ENCODE data around the gene KIAA0040.

Gene KIAA0040

DNA sequence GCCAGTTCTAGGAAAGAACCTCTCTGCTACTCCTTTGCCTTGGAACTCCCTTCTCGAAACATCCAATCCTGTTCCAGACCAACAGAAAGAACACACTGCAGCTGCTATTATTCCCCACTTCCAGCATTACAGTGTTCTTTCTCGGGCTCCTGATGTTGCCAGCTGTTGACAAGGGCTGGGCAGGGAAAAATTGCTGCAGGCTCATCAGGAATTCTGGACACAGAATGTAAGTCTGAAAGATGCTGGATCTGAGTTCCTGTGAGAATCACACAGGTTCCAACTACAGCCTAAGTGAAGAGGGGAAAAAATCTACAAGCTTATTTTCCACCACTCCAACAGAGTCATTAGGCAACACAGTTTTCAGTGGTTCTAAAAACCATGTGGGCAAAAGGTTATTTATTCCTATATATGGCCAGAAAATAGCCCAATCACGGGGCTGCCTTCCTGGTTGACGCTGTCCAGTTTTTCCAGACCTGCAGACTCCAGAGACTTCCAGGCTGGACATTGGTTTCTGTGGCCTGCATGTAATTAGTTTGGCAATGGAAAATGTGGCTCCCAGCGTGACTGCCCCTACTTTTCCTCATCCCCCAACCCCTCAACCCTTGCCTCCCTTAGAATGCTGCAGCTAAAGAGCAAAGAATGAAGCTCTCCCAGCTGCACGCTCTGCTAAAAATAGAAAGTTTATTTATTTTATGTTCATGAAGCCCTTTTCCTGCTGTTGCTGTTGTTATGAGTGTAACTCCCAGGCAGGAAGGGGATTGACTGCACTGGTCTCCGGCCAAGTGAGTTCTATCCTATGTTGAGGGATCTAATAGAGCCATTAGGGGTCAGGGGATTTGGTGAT is 8.3 kb upstream of the KIAA0040 start:
- no peak for DNase-seq

DNA sequence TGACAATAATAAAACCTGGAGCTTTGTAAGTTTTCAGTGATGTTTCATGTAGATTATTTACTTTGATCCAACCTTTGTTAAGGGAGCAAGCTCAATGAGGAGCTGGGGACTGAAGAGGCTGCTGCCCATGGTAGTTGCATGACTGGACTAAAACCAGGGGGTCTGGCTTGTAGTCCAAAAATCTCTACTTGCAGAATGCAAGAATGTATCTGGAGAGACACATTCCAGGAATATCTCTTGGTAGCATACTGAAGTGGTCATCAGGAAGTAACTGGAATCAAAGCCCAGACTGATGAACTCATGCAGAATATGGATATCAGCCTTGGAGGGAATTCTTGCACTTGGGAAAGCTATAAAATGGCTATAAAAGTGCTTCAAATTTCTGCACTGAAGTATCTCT is 5.8 kb upstream of the KIAA0040 start:
- DNase-seq, result no peak

DNA sequence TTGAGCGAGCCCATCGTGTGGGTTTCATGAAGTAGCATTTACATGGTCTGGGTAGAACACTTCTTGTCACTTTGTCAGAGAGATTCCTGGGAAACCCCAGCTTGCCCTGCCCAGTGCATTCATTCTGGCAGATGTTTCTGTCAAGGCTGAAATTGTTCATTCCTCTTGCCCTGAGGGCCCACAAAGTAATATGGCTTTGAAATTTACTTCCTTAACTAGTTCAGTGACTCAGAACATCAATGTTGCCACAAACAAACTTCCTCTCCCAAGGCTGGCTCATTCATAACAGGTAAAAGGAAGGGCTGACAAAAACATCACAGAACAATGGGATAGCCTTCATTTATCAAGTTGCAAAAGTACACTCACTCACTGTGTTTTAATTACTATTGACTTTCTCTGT is 5.0 kb upstream of the KIAA0040 start:
- peak in 1 of 5 experiments; percentile 32 for DNase-seq

DNA sequence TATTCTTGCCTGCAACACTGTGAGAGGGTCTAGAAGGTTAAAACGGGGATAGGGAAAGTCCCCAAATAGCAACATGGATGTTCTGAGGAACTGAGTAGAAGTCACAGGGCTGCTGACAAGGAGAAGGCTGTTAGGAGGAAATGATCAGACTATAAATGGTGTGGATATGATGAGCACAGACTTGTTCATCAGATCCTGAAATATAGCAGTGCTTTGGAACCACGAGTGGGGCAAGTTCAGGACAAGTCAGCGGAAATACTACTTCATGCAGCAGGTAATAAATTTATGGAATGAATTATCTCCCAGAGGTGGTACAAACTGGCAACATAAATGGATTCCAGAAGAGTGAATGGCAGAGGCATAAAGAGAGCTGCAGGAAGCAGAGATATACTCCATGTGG is 3.2 kb upstream of the KIAA0040 start:
- DNase-seq, result no peak

DNA sequence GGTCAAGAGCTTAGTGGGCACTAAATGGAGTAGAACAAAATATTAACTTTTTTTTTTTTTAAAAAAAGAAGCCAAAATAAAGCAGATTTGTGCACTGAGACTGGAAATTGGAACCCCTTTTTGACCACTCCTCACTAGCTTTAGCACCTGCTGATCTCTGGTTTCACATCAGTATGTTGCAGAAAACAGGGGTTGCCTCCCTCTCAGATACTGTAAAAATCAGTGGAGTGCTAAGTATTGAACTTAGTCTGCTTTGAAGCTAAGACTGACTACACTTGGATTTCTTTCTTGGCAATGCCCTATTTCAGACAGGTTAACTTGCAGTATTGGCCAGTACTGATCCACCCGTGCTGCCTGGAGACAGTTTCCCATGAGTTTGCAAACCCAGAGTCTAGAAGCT is 2.7 kb upstream of the KIAA0040 start:
- DNase-seq, result no peak

DNA sequence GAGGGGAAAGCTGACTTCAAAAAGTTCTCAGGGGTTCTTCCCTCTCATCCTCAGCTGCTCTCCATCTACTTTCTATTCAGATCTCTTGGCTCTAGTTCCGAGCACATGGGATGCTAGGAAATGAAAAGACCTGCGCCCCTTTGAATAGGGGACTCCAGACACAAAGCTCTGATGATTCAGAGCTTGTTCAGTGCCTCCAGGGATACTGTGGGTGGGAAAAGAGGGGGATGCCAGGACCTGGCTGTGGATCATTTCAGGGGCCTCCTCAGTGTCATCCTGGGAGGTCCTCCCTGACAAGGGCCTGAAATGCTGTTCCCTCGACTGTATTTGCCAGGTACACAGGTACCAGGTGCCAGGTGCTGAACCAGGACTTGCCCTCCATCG is 943 bp upstream of the KIAA0040 start:
- DNase-seq, result no peak

DNA sequence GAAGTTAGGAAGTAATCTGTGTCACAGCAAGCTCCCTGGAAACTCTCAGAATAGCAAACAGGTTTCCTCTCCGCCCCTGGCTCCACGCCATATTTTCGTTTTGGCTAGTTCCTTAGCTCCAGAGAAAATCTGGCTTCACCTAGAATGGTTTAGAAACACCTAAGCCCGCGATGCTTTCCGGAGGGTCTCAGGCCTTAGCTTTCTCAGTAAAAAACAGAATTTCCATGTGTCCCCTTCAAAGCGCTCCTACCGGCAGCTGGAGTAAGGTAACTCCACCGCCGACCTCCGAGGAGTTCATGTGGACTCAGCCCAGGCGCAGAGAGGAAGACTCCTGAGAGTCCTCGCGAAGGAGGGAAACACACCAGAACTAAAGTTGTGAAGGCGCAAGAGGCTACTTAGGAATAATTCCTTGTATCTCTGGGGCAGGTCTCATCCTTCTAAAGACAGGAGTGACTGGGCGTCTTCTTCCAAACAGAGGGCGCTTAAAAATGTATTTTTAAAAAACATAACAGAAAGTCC is 406 bp downstream of the KIAA0040 start:
- peak in 2 of 5 experiments; percentile 24 to 35 for DNase-seq

DNA sequence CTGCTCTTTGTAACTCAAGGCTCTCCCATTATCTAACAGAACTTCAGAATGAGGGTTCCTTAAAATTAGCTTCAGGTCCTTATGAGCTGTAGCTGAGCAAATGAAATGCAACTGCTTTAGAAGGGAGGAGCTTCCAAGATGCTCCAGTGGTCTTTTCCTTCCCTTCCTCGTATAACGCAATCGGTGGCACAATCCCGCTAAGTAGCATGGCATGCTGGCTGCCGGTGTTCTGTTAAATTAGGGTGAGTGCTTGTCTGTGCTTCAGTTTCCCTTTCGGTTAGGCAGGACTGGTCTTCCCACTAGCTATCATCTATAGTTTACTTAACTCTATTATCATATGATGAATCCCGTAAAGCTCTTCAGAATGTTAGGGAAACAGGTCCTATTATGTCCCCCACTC is 917 bp downstream of the KIAA0040 start:
- peak in 2 of 5 experiments; percentile 29 to 66 for DNase-seq

DNA sequence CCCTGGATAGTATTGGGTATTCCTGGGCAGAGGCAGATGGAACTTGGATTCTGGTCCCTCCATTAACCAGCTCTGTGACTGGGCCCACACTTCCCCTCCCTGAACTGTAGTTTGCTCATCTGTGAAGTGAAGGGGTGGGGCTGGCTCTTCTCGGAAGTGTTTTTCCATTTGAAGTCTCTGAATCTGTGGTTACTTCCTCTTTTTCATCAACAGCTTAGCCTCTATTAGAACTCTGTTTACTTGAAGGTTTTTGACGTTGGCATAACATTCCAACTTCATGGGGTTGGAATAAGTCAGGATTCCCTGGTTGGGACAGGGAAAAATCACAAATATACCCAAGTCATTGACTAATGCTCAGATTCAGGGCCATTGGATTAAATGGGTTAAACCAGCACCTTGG is 3.6 kb downstream of the KIAA0040 start:
- DNase-seq, result peak in 4 of 5 experiments; percentile 14 to 86 (median 36)

DNA sequence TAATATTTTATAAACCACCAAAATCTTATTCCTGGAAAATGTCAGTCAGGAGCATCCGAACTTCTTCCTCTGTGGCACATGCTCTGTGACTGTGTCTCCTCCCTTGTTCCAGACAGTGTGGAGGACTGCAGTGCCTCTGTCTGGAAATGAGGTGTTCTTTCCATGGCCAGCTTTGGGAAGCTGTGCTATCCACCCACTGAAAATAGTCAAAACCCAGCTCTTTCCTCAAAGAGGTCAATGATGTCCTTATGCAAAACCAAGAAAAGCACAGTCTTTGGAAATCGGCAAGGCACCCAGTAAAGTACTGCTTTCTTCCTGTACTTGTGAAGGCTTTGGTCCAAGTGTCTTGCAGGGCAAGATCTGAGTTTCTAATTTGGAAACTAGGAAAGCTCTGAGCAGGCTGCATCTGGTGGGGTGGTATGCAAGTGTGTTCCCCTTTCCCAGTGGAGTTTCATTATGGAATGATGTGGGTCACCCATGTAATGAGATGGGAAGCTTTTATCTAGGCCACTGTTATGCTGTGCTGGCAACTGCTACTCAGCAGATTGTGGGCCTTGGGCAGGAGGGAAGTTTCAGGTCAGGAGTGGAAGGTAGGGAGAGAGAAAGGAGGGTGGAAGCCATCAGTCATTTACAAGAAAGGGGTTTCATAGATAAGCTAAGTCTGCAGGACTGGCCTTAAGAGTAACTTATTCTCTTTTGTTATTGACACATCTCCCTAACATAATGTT is 6.0 kb downstream of the KIAA0040 start:
- DNase-seq, result no peak

DNA sequence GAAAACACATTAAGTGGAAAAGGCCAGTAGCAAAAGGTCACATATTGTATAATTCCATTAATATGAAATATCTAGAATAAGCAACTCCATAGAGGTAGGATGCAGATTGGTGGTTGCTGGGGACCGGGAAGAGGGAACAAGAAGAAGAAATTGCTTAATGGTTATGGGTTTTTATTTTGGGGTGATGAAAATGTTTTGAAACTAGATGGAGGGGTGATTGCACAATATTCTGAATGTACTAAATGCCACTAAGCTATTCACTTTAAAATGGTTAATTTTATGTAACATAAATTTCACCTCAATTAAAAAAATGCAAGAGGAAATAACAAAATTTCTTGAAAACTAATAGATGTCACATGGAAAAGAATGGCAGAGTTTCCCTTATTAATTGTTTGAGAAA is 6.7 kb downstream of the KIAA0040 start:
- DNase-seq, result no peak

DNA sequence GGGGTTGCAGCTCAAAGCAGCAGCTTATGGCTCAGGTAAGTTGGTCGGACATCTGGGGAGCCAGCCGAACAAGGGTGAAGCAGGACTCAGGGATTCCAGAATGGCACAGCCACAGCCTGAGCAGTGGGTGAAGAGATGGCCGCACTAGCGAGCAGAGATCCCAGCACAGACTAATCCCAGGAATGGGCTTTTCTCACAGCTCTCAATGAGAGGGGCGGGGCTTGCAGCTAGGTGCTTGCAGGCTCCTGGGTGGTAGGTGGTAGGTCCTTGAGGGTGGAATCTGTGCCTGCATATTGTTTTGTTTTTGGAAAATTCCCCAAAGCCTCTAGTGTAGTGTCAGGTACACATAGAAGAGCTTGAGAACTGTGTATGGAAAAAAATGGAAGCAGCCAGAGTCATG is 9.0 kb downstream of the KIAA0040 start:
- DNase-seq, result no peak

DNA sequence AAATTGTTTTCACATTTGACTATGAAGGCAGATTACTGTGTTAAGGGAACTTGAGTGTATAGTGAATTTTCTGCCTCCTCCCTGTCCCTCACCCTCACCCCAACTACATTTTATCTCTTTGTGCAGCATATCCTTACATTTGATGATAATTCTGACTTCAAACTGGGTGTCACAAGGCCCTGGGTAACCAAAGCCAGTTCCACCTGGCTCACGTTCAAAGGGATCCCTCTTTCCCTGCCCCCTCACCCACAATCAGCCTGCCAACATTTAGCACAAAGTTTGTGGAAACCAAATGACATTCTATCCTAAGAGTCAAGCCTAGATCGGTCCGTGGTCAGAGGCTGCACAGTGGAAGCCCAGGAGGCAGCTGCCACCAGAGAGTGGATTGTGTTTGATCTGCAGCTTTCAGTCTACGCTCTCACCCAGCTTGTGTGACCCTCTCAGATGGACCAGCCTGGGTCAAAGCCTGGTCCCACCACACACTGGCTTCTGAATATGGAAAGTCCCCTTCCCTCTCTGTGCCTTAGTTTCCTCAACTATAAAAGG is 10.3 kb downstream of the KIAA0040 start:
- DNase-seq, result no peak

DNA sequence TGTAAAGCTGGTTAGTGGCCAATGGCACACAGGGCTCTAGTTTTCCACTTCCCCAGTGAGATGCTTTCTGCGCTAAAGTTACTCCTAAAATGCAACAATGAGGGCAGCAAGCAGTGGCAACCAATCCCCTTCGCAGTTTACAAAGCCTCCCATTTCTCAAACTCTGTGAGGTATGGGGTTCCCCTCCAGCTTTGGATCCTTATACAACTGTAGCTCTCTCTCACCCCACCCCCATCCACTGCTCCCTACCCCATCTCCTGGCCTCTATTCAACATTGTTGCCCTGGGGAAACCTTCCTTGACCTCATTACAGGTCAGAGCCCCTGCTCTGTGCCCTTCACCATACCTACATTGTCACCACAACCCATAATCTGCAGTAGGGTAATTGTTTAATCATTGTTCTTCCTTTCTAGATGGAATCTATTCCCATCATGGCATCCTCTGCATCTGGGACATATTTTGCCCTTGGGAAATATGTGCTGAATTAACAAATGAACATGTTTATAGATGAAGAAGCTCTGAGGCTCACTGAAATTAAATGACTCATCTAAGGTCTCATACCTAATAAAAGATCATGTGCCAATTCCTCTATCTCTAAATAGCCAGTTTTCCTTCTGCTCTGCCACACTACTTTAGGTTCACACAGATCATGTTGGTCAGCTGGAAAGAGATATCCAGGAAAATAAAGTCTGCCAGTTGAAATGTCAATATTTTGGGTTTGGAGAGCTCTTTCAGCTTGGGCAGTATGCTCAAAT is 12.6 kb downstream of the KIAA0040 start:
- no peak for DNase-seq

DNA sequence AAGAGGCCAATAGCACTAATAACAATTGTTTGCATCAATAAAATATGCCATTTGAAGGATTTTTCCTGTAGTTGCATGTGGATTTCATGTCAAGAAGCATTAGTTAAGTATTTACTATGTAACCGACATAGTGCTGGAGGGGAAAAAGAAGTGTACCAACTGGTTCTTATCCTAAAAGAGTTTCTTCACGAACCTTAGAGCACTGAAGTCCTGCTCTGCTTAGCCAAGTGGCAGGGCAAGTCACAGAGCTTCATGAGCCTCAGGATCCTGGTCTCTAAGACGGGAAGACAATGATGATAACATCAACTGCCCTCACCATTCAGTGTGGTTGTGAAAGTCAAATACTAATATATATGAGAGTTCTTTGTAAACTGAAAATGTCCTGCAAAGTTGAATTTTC is 14.1 kb downstream of the KIAA0040 start:
- DNase-seq, result no peak

DNA sequence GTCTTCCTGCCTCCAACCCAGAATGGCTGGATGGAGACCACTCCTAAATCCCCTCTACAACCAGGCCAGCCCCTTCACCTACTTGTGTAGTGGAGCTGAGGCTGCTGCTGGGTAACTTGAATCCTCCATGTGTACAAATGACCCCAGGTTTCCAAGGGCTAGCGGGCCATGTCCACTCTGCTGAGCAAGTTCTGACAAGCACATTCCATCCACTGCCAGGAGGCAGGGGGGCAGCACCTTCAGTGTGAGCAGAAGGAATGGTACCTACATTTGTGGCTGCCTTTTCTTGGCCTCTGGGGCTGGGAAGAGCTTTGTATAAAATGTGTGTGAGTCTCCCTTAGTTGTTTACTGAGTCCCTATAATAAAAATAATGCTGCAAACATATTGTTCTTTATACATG is 14.5 kb downstream of the KIAA0040 start:
- no peak for DNase-seq

DNA sequence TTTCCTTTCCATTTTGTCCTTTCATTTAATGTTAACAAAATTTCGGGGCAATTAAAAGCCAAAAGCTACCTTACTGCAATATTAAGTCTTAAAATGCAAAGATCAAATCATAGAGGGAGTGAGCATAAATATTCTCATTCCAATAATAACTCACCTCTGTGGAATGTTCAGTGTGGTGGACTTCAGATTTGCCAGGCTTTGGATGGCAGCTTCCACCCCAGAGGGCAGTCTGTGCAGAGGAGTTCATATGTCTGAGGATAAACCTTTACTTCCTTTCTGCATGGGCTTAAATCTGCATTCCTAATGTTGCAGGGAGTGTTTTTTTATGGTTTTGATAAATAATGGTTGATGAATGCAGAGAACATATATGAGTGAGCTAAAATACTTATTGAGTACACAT is 16.3 kb downstream of the KIAA0040 start:
- DNase-seq, result no peak

DNA sequence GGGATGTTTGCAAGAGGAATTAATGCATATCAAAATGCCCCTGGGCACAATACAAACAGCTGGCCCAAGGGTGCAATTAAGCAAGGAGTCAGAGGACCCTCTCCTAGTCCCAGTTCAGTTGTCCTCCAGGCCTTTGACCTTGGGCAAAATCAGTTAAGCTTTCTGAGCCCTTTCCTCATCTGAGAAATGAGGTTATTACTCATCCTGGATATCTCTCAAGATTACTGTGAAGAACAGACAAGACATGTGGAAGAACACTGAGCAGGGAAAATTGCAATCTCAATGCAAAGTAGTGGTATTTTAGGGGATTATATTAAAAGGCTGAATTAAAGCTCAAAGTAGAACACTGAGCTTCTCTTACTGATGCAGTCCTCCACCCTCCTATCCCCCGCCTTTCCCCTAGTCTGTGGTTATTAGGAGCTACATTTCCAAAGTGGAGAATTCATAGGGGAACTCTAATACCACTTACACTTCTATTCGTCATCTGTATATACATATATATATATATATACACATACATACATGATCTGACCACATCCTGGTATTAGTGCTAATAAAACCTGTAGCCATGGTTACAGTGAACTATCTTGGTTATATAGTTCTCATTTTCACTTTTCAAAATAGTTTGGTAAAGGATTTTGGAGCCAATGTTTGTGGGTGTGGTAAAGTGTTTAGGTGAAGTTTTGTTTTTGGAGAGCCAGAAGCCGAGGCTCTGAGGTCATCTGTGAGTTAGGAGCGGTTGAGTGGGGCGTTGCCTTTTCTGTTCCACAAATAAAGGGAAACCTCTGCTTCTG is 18.1 kb downstream of the KIAA0040 start:
- DNase-seq, result no peak

DNA sequence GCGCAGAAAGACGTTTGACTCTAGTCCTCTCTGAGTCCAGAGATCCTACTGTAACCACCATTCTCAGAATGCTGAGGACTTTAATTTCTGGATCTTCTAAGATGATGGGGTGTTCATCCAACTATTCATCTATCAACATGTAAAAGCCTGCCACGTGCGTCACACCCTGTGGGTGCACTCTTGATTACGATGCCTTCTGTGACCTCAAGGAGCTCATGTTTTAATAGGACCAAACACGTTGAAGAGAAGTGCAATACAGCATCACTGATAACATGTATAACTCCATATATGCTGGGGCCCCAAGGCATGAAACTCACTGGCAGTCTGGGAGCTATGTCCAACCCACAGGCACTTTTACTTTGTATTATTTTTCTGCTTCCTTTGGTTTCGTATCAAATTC is 19.0 kb downstream of the KIAA0040 start:
- DNase-seq, result no peak

DNA sequence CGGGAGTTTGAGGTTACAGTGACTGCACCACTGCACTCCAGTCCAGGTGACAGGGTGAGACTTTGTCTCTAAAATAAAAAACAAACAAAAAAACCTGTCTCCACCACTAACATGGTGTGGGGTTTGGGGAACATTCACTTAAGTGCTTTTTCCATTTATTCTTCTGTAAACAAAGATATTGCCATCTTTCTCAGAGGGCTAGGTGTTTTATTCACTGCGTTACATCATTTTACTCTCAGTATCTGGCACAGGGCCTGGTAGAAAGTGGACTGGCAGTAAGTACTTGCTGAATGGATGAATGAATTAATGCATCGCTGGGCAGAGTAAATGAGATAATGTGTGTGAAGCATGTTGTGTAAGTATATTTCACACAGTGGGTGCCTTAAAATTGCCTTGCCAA is 20.1 kb downstream of the KIAA0040 start:
- no peak for DNase-seq

DNA sequence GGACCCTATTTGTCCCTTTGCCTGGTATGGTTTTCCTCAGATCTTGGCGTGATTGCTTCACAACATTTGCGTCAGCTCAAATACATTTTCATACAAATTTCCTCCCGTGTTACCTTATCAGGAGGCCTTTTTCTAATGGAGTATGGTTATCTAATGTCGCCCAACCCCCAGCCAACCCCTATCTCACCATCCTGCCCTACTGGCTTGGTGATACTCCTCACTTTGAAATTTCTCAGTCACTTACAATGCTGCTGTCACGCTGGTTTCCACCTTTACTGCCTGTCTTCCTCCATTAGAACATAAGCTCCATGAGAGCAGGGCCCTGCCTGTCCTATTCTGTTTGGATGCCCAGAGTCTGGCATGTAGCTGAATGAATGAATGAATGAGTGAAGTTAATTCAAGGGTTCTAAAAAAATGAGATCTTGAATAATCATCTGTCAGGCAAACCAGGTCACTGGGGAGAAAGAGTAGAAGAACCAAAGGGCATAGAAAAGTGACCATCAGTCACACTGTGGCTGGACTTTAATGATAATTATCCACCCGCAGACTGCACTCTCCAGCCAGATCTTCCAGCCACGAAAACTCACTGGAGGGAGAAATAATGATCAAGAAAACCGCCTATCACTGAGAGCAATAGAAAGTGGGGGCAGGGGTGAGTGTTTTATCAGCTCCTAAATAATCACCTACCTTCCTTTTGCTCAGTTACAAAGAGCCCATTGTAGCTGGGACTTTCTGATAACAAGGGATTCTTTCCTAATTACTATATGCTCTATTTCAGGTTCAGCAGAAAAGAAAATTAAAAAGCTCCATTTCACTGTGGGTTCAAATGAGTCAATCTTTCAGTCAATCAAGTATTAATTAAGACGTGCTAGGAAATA is 21.3 kb downstream of the KIAA0040 start:
- no peak for DNase-seq

All from T-helper 2 cell (primary cell).